ENCODE data around the gene STAG2.

DNA sequence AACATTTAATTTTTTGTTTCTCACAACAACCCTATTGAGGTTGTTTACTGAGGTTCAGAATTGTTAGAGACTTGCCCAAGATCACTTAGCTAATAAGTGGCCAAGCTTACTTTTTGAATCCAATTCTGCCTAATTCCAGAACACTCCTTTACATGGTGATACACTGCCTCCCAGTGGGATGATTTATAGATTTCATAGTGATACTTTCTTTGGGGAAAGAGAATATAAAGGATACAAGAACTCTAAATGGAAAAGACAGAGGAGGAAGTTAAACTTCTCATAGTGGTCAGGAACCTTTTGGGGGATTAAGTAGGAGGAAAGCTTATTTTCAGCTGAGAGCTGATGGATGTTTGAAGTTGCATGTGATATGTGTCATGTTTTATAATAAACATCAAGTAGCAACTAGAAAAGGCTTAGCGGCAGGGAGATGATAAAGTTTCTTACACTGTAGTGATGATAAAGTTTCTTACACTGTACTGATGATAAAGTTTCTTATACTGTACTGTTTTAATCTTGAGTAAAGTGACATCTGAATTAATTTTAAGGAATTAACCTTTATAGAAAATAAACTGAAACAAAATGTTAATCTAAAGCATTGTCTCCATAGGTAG, 15.3 kb downstream of the STAG2 start:
- TF ChIP-seq CTCF (IDR thresholded peaks at IDR 0.05; ENCODE audit: low read depth, low read length) (0 out of 2 replicates have a peak, but pooled peaks have one; percentile 17), EZH2phosphoT487 (IDR thresholded peaks at IDR 0.05; ENCODE audit: low read depth) (no peak)
